Left ventricle myocardium superior (tissue), 1 donor: Measurements from ENCODE around the gene TYW1. TPM values are rescaled to one million over a fixed set of nuclear protein-coding genes. Genes with fewer than 3 reads are reported as not detected.
"Not testable (repeated sequence)": the region's sequence is repeated elsewhere in the genome, so short reads cannot be mapped to it uniquely, and the experiment has no call there.

Experiments used
- ATAC-seq: fragments of 200-7000 bp; cut with Tn5 transposase; one replicate; pipeline ENCODE4 v1.9.1; 2020; ENCODE audit warnings: mild to moderate bottlenecking, moderate library complexity
- DNase-seq: peaks from one replicate; pipeline ENCODE4 v3.0.0-alpha.2; 2020
- intact Hi-C: fragments of 100-400 bp; cut with micrococcal nuclease; formaldehyde crosslinking; loops from one replicate; pipeline ENCODE4 v1.11.0; 2022
- total RNA-seq: library from RNA; stranded (reverse); fragmentation: NEBNext Ultra II Directional; extraction: Animal tissue kit (Norgen Biotek cat#: 25700); gene quantifications from one replicate; pipeline ENCODE4 v1.2.1, GENCODE V29; 2021
- donor health status: DM: no; HTN: yes; CAD: no; lungs with severe emphysema.

Gene TYW1
- total RNA-seq, 1 donor from 2014 or later, result 12.8 TPM

- intact Hi-C loops, DNase-seq, ATAC-seq: not testable (repeated sequence)
Measured at GRCh38 chr7:67163285-67163684, 166.7 kb downstream of the TYW1 start.

DNA sequence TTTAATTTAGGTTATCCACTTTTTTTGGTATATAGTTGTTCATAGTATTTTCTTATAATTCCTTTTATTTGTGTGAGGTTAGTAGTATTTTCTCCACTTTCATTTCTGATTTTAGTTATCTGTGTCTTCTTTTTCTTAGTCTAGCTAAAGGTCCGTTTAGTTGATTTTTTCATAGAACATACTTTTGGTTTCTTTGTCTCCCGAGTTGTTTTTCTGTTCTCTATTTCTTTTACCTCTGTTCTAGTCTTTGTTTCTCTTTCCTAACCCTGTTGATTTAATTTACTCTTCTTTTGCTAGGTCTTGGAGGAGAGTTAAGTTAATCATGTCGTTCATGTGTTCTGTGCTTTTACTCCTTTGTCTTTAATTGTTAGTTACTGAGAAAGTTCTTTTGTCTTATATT, 174.5 kb downstream of the TYW1 start:
- ATAC-seq, intact Hi-C loops, DNase-seq: not testable (repeated sequence)

- peak; percentile 63 for ATAC-seq
- intact Hi-C loops, DNase-seq: not testable (repeated sequence)
Measured at GRCh38 chr7:67176730-67177129, 180.1 kb downstream of the TYW1 start.

GRCh38 chr7:67178915-67179688, 182.5 kb downstream of the TYW1 start:
- intact Hi-C loops, DNase-seq, ATAC-seq: not testable (repeated sequence)

GRCh38 chr7:67182956-67183750, 186.5 kb downstream of the TYW1 start:
- intact Hi-C loops, result not testable (repeated sequence)
- peak; percentile 67 for ATAC-seq
- DNase-seq, result peak; percentile 49

- DNase-seq, intact Hi-C loops: not testable (repeated sequence)
- ATAC-seq, result peak; percentile 8
Measured at GRCh38 chr7:67184912-67185659, 188.5 kb downstream of the TYW1 start.

DNA sequence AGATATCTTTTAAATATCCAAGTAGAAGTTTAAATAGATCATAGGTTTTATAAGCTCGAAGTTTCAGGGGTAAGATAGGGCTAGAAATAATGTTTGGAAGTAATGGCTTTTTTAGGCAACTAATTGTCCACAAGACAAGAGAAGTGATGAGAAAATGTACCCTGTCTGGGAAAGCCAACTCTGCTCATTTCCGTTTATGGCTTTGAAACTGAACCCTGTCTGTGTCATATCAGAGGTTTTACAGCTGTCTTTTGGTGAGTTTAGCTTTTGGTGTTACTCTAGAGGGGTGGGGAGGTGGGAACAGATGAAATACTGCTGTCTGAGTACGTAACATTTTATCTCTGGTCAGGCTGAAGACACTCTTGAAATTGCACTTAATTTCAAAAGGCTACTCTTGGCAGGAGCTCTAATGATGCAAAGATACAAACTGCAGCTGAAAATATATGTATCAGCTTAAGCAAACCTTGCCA, 189.1 kb downstream of the TYW1 start:
- intact Hi-C loops, DNase-seq: not testable (repeated sequence)
- ATAC-seq, result peak; percentile 87

DNA sequence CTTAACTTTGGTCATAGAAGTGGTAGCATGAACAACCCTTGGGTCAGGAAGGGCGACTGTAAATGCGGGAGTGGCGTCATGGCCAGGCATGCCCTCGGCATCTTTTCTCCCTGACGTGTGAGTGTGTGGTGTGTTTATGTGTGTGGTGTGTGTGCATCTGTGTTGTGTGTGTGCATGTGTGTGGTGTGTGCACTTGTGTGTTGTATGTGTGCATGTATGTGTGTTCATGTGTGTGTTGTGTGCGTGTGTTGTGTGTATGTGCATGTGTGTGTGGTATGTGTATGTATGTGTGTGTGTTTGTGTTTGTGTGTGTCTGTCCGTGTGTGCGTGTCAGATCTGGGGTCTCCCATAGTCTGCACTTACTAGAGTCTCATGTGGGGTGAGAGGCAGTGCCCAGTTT, 192.5 kb downstream of the TYW1 start:
- intact Hi-C loops, ATAC-seq: not testable (repeated sequence)

DNA sequence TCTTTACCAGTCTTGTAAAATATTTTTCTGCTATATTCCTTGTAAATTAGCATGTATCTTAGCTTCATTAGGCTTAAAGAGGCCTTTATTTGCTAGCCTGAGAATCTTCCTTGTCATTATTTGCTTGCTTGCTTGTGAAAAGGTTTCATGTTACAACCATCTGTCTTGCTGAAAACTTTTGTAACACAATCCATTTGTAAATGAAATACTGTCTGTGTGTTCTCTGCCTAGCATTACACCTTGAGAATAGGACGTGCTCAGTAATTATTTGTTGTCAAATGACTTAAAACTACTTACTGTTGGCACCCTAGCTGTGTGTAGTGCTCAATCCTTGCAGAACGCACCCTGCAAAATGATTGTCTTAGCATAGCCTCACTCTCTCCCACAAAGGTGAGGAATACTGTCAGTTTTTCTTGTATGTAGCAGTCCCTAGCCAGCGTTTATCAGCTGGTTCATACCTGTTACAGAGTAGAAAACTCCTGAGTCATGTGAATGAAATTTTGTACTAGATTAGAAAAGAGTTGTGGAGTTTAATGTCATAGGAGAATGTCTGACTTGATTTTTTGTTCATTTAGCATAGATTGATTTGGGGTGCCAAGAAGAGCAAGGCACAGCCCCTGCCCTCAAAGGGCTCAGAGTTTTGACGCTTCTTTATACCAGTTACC, 193.3 kb downstream of the TYW1 start:
- intact Hi-C loops, DNase-seq, ATAC-seq: not testable (repeated sequence)

More for the DNA sequence above, 192.5 kb downstream of the TYW1 start:
- not testable (repeated sequence) for DNase-seq

GRCh38 chr7:67191002-67191720, 194.5 kb downstream of the TYW1 start:
- ATAC-seq, DNase-seq, intact Hi-C loops: not testable (repeated sequence)

DNA sequence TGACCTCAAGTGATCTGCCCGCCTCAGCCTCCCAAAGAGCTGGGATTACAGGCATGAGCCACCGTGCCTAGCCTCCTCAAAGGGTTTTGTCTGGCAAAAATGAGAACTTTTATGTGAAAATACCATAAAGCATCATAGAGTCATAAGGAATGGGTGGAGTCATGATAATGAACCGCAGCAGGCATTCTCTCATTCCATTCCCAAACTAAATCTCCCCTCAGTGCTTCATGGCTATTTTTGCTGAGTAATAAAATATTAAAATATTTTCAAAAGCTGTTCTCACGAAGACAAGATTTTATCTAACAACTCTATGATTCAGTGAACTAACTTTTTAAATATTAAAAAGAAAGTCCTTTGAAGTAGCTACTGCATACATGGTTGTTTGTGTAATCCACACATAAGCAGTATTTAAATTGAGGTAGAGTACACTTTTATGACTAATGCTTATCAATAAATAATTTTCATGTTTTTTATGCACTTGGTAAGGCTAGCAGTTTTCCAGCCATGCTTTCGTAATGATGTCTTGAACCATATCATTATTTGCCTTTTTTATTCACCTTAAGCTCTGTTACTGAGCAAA, 195.6 kb downstream of the TYW1 start:
- ATAC-seq, intact Hi-C loops, DNase-seq: not testable (repeated sequence)

- ATAC-seq (peak; percentile 94), DNase-seq (peak; percentile 31)
- intact Hi-C loops, result not testable (repeated sequence)
Measured at GRCh38 chr7:67192889-67193613, 196.4 kb downstream of the TYW1 start.

DNA sequence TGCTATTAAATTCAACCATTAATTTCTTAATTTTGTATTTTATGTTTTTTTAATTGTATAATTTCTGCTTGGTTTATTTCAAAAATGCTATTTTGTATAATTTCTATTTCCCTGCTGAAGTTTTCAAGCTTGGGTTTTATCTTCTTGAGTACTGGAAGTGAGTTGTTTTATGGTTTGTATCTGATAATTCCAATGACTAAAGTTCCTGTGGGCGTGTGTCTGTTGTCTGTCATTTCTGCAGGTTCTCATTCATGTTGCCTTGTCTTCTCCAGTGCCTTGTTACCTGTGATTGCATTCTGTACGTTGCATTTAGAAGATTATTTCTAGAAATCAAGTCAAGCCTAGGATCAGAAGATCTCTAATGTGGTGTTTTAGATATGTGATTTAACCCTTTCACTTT, 199.5 kb downstream of the TYW1 start:
- ATAC-seq, DNase-seq, intact Hi-C loops: not testable (repeated sequence)

GRCh38 chr7:67198865-67199526, 202.4 kb downstream of the TYW1 start:
- ATAC-seq, intact Hi-C loops: not testable (repeated sequence)

GRCh38 chr7:67205772-67206171, 209.1 kb downstream of the TYW1 start:
- peak; percentile 88 for ATAC-seq
- intact Hi-C loops, DNase-seq: not testable (repeated sequence)

More at GRCh38 chr7:67198865-67199526, 202.4 kb downstream of the TYW1 start:
- DNase-seq, result not testable (repeated sequence)

GRCh38 chr7:67206452-67206851, 209.8 kb downstream of the TYW1 start:
- intact Hi-C loops, result no loop called here
- DNase-seq (no peak), ATAC-seq (no peak)
